GM21360 (cell line): ENCODE measurements around the gene KCMF1.

Experiments used
- ATAC-seq: cut with Tn5 transposase; IDR thresholded peaks from one replicate; pipeline ENCODE4 v1.9.1; 2021; ENCODE audit warnings: mild to moderate bottlenecking, moderate library complexity; ENCODE audit not compliant: unreplicated experiment

KCMF1 gene

GRCh38 chr2:84954329-84954728, 16.6 kb upstream of the KCMF1 start:
- ATAC-seq, result no peak

GRCh38 chr2:84956334-84957297, 14.3 kb upstream of the KCMF1 start:
- no peak for ATAC-seq

- ATAC-seq, result no peak
These were observed 13.2 kb upstream of the KCMF1 start for GRCh38 chr2:84957771-84958134.

DNA sequence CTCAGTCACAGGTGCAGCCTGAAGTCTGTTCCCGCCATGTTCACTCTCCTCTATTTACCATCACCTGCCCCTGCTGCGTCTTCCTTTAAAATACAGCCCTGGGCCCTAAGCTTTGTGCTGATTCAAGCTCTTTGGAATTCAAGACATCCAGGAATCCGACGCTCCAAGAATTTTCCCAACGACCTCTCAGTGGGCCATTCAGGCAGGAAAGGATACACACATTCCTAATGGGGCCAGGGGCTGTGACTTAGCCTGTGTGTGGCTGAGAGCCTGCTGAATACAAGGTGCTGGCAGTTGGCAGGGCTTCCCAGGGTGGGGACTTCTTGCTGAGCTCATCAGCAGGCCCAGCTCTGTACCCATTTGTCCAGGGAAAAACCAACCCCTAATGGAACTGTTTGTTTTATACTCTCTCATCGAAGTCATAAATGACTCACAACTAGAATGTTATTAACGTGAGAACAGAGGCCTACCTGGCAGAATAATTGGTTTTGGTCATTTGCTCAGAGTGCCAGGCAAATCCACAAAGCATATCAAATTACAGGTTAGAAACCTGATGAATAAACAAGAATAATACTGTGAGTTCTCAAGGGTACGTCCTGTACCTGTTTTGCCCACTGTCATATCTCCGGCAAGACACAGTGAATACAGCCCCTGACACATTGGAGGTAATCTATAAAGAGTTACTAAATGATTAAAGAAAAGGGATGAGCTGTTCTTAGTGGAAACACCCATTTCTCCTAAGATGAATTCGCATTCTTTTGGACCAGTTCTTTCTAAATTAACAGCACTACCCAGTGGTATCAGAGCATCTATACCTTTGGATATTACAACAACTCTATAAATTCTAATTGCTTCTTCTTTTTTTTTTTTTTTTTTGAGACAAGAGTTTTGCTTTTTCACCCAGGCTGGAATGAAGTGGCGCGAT, 12.6 kb upstream of the KCMF1 start:
- no peak for ATAC-seq

DNA sequence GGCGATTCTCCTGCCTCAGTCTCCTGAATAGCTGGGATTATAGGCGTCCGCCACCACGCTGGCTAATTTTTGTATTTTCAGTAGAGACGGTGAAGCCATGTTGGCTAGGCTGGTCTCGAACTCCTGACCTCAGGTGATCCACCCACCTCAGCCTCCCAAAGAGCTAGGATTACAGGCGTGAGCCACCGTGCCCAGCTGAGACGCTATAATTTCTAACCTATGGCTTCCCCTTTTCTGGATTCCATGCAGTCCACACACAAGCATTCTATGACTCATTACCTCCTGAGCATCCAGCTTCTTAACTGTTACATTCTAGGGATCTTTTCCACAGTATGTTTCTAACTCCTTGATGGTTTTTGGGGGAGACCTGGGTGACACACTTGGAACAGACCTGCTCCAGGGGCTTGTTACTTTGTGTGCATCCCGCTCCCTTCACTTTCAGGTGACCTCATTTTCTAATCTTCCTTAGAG, 11.8 kb upstream of the KCMF1 start:
- no peak for ATAC-seq

DNA sequence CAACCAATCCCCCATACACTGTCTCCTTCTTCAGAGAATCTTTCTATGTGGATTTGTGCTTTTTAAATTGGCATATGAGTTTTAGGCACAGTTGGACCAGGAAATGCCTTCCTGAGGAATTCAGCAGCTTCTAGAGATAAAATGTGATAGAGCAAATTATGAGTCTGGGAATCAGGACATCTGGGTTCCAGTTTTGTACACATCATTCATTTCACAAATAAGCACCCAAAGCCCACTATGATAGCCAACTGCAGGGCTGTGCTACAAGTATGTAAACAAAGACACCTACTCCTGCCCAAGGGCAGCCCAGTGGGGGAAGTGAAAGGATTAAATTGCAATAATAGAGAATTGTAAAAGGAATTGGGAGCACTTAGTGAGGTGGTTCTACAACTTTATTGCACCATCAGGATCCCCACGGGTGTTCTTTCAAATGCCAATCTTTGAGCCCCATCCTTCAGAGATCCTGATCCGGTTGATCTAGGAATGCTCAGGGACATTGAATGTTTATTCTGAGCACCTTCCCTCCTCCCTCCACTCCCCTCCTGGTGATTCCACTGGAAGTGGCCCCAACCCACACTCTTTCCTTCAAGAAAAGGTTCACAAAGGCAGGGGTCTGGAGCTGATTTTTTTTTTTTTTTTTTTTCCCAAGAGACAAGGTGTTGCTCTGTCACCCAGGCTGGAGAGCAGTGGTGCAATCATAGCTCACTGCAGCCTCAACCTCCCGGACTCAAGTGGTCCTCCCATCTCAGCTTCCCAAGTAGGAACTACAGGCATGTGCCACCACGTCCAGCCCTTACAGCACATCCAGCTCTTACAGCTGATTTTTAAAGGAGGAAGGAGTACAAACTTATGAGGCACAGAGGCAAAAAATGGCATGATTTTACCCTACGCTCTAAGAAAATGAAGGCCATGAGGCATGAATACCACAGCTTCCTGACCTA, 11.1 kb upstream of the KCMF1 start:
- ATAC-seq, result no peak

DNA sequence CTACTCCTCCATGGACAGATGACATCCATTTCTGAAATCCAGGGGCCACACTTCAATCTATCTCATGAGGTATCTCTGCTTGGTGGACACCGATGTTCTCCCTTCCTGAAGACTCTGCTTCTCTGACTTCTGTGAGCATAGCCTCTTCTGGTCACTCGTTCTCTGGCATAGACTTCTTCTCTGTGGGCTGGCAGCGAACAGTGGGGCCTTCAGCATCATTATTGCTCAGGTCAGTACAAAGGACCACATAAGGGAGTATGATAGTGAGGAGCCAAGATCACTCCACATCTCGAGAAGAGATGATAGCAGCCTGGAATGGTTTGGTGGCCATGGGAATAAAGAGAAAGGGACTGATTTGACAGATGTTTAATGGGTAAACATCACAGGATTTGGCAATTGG, 8.0 kb upstream of the KCMF1 start:
- ATAC-seq, result no peak

DNA sequence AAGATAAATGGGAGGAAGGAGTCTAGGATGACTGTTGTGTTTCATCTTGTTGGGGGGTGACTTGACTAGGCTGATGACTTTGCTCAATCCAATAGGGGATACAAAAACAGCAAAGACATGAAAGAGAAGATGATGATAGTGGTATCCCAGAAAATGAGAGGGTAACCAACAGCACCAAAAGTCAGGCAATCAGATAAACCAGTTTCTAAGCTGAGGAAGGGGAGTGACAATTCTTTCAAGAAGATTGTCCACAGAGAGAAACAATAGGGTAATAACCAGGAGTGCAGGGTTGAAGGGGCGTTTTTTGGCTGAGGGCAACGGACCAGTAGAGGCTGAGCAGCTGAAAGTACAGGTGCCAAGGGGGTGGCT, 7.7 kb upstream of the KCMF1 start:
- no peak for ATAC-seq

GRCh38 chr2:84963692-84964405, 7.1 kb upstream of the KCMF1 start:
- ATAC-seq, result no peak

DNA sequence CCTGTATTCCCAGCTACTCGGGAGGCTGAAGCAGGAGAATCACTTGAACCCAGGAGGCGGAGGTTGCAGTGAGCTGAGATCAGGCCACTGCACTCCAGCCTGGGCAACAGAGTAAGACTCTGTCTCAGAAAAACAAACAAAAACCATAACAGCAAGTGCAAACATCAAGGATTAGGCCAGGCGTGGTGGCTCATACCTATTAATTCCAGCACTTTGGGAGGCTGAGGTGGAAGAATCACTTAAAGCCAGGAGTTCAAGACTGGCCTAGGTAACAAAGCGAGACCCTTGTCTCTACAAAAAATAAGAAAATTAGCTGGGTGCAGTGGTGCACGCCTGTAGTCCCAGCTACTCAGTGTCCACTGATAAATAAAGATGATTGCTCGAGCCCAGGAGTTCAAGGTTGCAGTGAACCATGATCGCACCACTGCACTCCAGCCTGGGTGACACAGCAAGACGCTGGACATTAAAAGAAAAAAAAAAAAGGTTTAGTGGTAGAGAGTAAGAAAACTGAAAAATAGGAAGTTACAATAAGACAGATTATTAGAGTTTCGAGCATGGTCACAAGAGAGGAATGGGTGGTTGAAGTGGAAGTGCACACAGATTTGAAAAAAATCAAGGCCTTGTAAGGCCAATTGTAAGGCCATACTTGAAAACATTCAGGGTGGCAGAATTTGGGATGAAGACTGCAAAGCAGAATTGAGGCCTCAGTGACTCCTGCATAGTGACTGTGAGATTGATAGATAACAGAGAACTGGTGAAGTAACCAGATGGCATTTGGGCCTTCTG, 6.4 kb upstream of the KCMF1 start:
- no peak for ATAC-seq

DNA sequence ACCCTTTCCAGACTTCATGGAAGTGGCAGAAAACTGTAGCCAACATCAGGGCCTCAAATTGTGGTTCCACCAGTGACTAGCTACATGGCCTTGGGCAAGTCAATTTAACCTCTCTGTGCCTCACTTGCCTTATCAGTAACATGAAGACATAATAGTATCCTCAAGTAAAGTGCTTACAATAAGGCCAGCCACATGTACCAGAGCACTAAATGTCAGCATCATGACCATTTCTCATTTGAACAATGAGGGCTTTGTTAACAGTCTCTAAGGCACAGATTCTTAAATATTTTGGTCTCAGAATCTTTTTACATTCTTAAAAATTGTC, 5.8 kb upstream of the KCMF1 start:
- no peak for ATAC-seq

DNA sequence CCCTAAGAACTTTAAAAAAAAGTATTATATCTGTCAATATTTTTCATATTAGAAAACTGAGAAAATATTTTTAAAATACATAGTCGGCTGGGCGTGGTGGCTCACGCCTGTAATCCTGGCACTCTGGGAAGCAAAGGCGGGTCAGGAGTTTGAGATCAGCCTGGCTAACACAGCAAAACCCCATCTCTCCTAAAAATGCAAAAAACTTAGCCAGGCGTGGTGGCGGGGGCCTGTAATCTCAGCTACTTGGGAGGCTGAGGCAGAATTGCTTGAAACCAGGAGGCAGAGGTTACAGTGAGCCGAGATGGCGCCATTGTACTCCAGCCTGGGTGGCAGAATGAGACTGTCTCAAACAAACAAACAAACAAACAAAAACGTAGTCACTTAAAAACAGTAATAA, 5.1 kb upstream of the KCMF1 start:
- no peak for ATAC-seq

DNA sequence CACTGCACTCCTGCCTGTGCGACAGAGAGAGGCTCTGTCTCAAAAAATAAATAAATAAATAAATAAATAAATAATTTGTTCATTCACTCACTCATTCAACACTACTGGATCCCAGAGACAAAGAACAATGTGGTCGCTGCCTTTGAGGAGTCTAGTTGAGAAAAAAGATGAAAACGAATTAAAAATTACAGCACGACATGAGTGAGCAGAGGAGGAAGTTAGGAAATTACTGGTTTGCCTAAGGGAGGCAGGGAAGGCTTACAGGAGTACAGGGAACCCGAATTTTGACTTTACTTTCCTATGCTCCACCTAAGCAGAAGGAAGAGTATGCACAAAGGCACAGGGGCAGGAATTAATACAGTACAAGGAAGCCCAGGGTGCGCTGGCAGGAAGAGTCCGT, 4.2 kb upstream of the KCMF1 start:
- ATAC-seq, result no peak

DNA sequence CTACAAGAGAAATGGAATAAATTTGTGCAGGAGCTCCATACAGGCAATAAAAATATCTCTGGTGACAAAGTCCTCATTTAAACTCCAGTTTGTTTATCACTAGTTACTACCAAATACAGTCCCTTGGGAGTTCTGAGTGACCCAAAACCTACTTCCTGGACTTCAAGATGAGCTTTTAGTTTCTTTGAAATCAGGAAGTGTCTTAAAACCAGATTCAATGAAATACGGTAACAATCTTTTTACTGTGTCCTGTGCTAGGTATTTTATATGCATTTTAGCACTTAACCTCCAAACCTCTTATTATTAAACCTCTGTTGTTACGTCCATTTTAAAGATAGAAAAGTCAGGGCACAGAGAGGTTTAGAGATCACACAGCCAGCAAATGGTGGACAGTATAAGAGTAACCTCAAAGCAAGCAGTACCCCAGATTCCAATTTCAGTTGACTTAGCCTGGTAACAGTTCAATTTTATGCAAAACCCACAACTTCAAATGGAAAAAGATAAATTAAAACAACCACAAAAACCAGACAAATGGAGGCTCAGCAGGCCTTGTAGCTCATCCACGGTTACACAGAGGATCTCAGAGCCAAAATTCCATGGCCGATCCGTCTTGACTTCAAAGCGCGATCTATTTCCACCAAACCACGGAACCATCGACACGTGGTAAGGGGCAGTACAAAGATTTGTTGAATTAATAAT, 1.3 kb upstream of the KCMF1 start:
- no peak for ATAC-seq

DNA sequence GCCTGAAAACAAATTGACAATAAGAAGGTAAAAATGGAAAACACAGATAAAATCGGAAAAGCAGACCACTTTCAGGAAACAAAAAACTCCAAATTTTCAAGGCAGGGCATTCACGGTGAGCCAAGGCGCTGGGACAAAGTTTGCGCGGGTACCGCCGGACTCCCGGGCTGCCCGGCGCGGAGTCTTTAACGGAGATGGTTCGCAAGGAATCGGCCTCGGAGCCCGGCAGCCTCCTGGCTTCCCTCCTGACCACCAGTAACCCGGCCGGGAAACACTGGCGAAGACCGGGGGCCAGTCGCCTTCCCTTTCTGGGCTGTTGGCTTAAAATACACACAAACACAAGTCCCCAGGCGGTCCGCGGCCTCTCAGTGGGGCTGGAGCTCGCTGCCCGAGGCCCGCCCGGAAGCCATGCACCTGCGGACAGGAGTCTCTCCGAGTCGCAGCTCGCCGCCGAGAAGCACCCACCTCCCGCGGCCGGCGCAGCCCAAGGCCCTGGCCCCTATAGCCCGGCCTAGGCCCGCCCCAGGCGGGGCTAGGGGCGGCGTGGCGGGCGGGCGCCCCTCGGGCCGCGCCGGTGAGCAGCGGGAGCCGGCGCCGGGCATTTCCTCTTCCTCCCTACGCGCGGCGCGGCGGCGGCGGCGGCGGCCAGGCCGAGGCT, 622 bp upstream of the KCMF1 start:
- peak; percentile 32 for ATAC-seq

DNA sequence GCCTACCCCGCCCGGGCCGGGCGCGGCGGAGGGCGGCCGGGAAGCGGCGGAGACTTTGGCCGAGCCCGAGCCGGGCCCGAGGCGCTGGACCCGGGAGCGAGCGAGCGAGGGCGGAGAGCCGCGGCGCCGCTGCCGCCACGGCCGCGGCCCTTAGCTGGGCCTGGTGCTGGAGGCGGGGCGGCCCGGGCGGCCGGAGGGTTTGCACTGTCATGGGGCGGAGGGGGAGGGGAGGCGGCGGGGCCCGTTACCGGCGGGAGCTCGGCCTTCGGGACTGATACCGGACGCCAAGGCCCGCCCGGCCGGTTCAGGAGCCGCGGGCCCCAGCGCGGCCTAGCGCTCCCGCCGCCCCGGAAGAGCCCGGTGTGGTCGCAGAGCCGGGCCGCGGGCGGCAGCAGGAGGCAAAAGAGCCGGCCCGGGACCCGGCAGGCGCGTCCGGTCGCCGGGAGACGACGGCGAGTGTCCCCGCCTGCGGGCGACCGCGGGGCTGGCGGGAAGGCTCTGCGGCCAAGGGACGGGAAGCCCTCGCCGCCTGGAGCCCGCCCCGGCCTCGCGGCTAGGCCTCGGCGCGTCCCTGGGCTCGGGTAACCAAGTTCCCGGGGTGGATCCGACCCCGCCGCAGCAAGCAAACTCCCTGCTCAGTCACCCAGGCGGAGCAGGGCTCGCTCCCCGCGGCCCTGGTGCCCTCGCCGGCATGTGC, 697 bp downstream of the KCMF1 start:
- ATAC-seq, result peak; percentile 25

DNA sequence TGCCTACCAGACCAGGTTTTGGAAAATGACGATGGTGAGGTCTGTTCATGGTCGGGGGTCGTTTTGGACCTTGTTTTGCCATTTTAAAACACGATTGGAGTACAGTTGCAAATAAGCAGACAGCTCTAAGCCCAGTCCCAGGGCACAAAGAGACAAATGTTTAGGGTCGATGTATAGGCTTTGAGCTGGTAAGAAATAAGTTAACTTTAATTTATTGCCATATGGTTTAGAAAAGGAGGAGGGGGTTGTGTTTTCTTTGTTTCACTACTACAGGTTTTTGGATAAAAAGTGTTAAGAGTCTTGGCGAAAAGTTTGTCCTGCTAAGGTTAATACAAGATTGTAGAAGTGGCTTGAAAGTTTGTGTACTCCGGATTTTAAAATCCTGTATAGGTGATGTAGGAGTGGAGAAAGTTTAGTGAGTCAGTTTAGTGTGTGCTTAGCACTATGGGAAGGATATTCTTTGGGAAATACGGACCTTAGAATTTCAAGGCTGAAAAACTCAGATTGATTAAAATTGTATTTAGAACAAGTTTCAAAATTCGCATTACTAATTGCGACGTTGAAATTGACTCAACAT, 1.3 kb downstream of the KCMF1 start:
- no peak for ATAC-seq
